Stomach (tissue), 9 donors: ENCODE results near the gene TCOF1. TPM values are rescaled to one million over a fixed set of nuclear protein-coding genes. Genes with fewer than 3 reads are reported as not detected.
A peak's percentile ranks its signal among the peaks of the same experiment; 100 is the strongest.

Experiments used
- DNase-seq, 2 donors: peaks; one replicate each; pipeline versions ENCODE4 v3.0.0 to v3.0.0-alpha.2; 2013 to 2019
- H3K27ac ChIP-seq, 5 donors: fragments of 200-600 bp in 4 of 5; sonication (generic) in 4 of 5; one replicate each; pipeline ENCODE4 v1.5.1; 2013 to 2019; ENCODE audit warnings: mild to moderate bottlenecking in 1 of 5, moderate library complexity in 1 of 5
- H3K27me3 ChIP-seq, 3 donors: fragments of 200-600 bp; sonication (generic); one replicate each; pipeline ENCODE4 v1.5.1; 2017 to 2019; ENCODE audit warnings: mixed run types in 1 of 3
- H3K36me3 ChIP-seq, 4 donors: fragments of 200-600 bp; sonication (generic); 1 replicate in 3 of 4; 2 replicates in 1 of 4; pipeline ENCODE4 v1.5.1; 2016 to 2019
- H3K4me1 ChIP-seq, 4 donors: fragments of 200-600 bp; sonication (generic); one replicate each; pipeline ENCODE4 v1.5.1; 2016 to 2019
- H3K4me3 ChIP-seq, 4 donors: fragments of 200-600 bp; sonication (generic) in 3 of 4; one replicate each; pipeline ENCODE4 v1.5.1; 2016 to 2019; ENCODE audit warnings: mild to moderate bottlenecking in 1 of 4
- H3K9me3 ChIP-seq, 4 donors: fragments of 200-600 bp; sonication (generic); one replicate each; pipeline ENCODE4 v1.5.1; 2016 to 2019
- CTCF ChIP-seq, 7 experiments: fragments of 450-650 bp in 4 of 7; fragments of 200-600 bp in 3 of 7; sonication (generic) in 3 of 7; IDR thresholded peaks; one replicate each; pipeline ENCODE4 v1.5.1; 2016 to 2019; ENCODE audit warnings: antibody characterized with exemption in 7 of 7, control low read depth in 2 of 7, mild to moderate bottlenecking in 1 of 7
- EP300 ChIP-seq: sonication (generic); formaldehyde crosslinking; IDR thresholded peaks from one replicate; pipeline ENCODE4 v1.6.1; 2017; ENCODE audit warnings: antibody characterized with exemption
- POLR2A ChIP-seq, 4 donors: fragments of 450-650 bp; IDR thresholded peaks; one replicate each; pipeline ENCODE4 v1.6.1; 2016; ENCODE audit warnings: antibody characterized with exemption in 4 of 4, control low read depth in 2 of 4, mild to moderate bottlenecking in 1 of 4, moderate library complexity in 1 of 4
- POLR2AphosphoS5 ChIP-seq, 3 donors: sonication (generic); formaldehyde crosslinking; IDR thresholded peaks; one replicate each; pipeline ENCODE4 v1.6.1; 2016; ENCODE audit warnings: antibody characterized with exemption in 3 of 3
- WGBS, 5 donors: extraction: QIAGEN DNeasy Blood & Tissue Kit in 3 of 5; methylation state at CpG; one replicate each; pipeline versions ENCODE4 v1.1.5 to v1.1.7; 2013 to 2018; 5-methylcytosine and 5-hydroxymethylcytosine counted together
- intact Hi-C: fragments of 100-400 bp; cut with DNase I; formaldehyde crosslinking; loops from one replicate; pipeline ENCODE4 v1.15.1; 2023; ENCODE audit warnings: low total_unique reads
- polyA plus RNA-seq, 3 donors: library from polyadenylated mRNA; stranded (reverse); fragments of 200-250 nt; gene quantifications; one replicate each; pipeline ENCODE4 v1.2.3, GENCODE V29; 2013
- total RNA-seq, 5 donors: library from RNA; depleted of rRNA; stranded (reverse); fragments of >200 nt; gene quantifications; one replicate each; pipeline versions ENCODE4 v1.1.0 to v1.2.3, GENCODE V29; 2014 to 2016
- donor health status: healthy with polysubstance abuse.
- donor health status: Bipolar disorder and iron deficiency.
- donor health status: healthy.

The TCOF1 gene
- total and polyA plus RNA-seq, 8 donors = 11.7 to 74.1 (median 27.0) TPM

DNA sequence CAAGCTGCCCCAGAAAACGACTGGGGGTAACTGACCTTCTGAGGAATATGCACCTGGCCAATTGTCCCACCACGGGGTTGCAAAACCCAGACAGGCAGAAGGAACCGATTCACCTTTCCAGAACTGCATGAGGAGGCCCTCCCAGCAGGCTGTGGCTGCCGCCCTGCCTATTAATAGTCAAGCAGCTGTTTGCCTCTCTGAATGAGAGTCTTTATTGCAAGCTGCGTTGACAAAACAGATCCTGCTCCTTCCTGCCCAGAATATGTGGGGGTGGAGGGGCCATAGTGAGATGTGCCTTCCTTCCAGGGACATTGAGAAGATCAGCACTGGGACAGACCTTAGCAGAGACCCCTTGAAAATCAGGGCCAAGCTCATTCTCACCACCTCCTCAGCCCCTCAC is 18.3 kb upstream of the TCOF1 start:
- Histone ChIP-seq H3K27ac (no peak overlapping the region), H3K9me3 (no peaks in the 10 kb centered on the region), H3K4me1 (peaks cover 0 to 7% (median 0%) of the 10 kb centered on the region in 4 donors), H3K36me3 (no peaks in the 10 kb centered on the region), H3K4me3 (no peak overlapping the region), H3K27me3 (no peaks in the 10 kb centered on the region)
- peak in 1 of 2 donors; percentile 58 for DNase-seq
- WGBS, 5 donors = 40 to 57% (median 50%) methylated on average over 4 to 5 of the region's 5 CpGs
- intact Hi-C loops = no loop called here
- TF ChIP-seq POLR2AphosphoS5 (IDR thresholded peaks at IDR 0.05) = no peak

DNA sequence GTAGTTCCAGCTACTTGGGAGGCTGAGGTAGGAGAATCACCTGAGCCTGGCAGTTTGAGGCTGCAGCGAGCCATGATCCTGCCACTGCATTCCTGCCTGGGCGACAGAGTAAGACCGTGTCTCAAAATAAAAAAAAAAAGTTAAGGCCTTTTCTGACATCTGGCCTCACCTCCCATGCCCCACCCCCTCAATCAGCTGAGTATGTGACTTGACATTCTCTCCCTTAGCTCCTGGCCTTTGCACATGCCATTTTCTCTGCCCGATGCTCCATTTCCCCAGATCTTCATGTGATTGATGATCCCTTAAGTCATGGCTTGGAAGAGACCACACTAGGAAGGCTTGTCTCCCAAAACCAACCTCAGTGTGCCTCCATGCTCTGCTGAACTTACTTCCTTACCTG is 17.7 kb upstream of the TCOF1 start:
- H3K4me1 ChIP-seq = peaks cover 0 to 7% (median 0%) of the 10 kb centered on the region in 4 donors
- TF ChIP-seq CTCF (IDR thresholded peaks at IDR 0.05) (no peak), POLR2AphosphoS5 (IDR thresholded peaks at IDR 0.05) (no peak)
- no peak overlapping the region for H3K27ac ChIP-seq
- WGBS, 5 donors = 88 to 97% (median 92%) methylated on average over 4 of the region's 4 CpGs
- H3K36me3 ChIP-seq = no peaks in the 10 kb centered on the region
- H3K4me3 ChIP-seq = no peak overlapping the region
- intact Hi-C loops = no loop called here
- H3K27me3 ChIP-seq = no peaks in the 10 kb centered on the region
- no peaks in the 10 kb centered on the region for H3K9me3 ChIP-seq
- no peak for DNase-seq

GRCh38 chr5:150340614-150341255 is 16.8 kb upstream of the TCOF1 start:
- H3K4me3 ChIP-seq = no peak overlapping the region
- WGBS, 5 donors = 71 to 84% (median 81%) methylated on average over 7 of the region's 7 CpGs
- H3K27ac ChIP-seq = no peak overlapping the region
- intact Hi-C loops = no loop called here
- no peaks in the 10 kb centered on the region for H3K27me3 ChIP-seq
- H3K36me3 ChIP-seq = no peaks in the 10 kb centered on the region
- no peak for TF ChIP-seq POLR2AphosphoS5 (IDR thresholded peaks at IDR 0.05)
- TF ChIP-seq CTCF (IDR thresholded peaks at IDR 0.05) = no peak
- no peak for TF ChIP-seq EP300
- peaks cover 0 to 5% (median 0%) of the 10 kb centered on the region in 4 donors for H3K4me1 ChIP-seq
- H3K9me3 ChIP-seq = no peaks in the 10 kb centered on the region
- no peak for DNase-seq

DNA sequence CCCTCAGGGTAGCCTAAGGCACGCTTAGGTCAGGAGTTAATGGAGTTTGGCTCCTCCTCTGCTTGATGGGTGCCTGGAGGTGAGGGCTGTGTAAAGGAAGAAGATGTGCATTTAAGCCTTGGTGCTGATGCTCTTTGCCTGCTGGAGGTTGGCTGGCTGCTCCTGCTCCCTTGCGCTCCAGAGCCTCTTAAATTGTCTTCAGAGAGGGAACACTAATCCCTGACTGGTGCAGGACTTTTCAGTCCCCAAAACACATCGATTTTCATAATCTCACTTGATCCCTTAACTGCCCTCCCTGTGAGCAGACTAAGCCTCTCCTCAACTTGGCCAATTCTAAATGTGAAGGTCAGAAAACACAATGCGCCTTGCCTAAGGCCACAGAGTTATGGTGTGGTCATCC is 16.2 kb upstream of the TCOF1 start:
- Histone ChIP-seq H3K36me3 (no peaks in the 10 kb centered on the region), H3K27me3 (no peaks in the 10 kb centered on the region), H3K4me3 (no peak overlapping the region), H3K4me1 (no peaks in the 10 kb centered on the region), H3K9me3 (no peaks in the 10 kb centered on the region), H3K27ac (no peak overlapping the region)
- DNase-seq = no peak
- intact Hi-C loops = no loop called here
- WGBS, 5 donors = 66 to 77% (median 73%) methylated on average over 4 of the region's 4 CpGs
- TF ChIP-seq EP300 (no peak), POLR2AphosphoS5 (IDR thresholded peaks at IDR 0.05) (no peak), POLR2A (IDR thresholded peaks at IDR 0.05) (no peak), CTCF (IDR thresholded peaks at IDR 0.05) (no peak)

GRCh38 chr5:150341989-150342388 is 15.5 kb upstream of the TCOF1 start:
- Histone ChIP-seq H3K36me3 (no peaks in the 10 kb centered on the region), H3K4me1 (no peaks in the 10 kb centered on the region), H3K9me3 (no peaks in the 10 kb centered on the region), H3K27me3 (no peaks in the 10 kb centered on the region), H3K27ac (no peak overlapping the region), H3K4me3 (no peak overlapping the region)
- intact Hi-C loops = no loop called here
- TF ChIP-seq EP300 = no peak
- TF ChIP-seq CTCF (IDR thresholded peaks at IDR 0.05) = no peak
- TF ChIP-seq POLR2AphosphoS5 (IDR thresholded peaks at IDR 0.05) = no peak
- TF ChIP-seq POLR2A (IDR thresholded peaks at IDR 0.05) = no peak
- 81 to 100% (median 92%) methylated on average over 1 of the region's 1 CpG for WGBS, 5 donors
- DNase-seq = no peak
